Measurements from ENCODE around the gene GRM7.

Gene GRM7

DNA sequence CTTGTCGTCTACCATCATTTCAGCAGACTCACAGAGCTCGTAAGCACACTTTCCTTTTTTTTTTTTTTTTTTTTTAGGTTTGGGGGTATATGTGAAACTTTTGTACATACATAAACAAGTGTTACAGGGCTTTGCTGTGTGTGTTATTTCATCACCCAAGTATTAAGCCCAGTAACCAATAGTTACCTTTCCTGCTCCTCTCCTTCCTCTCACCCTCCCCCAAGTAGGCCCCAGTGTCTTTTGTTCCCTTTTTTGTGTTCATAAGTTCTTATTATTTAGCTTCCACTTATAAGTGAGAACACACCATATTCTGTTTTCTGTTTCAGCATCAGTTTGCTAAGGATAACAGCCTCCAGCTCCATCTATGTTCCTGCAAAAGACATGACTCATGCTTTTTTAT lies 746.8 kb downstream of the GRM7 start:
- no peak for DNase-seq

DNA sequence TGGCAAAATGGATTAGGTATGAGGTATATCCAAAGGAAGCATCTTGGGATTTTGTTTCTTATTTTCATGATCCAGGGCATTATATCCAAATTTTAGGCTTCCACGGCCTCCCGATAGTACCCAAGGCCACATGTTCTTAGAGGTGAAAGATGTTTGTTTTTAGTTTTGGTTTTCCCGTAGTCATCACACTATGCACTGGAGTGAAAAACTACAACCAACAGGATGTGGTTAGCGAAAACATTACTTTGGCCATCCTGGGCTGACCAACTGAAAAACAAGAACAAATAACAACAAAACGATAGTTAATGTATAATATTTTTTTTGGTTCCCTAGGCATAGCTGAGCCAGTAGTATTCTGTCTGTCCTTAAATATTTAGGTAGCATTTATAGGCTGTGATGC lies 749.7 kb downstream of the GRM7 start:
- DNase-seq, result no peak

DNA sequence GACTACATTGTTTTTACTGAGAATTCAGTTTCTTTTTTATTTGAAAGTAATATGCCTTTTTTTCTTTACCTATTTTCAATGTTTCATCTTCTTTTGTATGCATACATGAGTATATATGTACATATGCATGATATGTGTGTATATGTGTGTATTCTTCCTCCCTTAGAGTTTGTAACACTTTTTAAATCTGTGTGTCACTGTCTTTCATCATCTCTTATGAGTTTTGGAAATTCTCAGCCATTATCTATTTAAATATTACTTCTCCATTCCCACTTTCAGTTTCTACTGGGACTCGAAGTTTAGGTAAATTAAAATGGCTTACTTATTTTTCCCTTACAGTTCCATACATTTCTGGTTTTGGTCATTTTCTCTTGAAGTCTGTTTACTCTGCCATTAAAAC lies 754.1 kb downstream of the GRM7 start:
- no peak for DNase-seq

DNA sequence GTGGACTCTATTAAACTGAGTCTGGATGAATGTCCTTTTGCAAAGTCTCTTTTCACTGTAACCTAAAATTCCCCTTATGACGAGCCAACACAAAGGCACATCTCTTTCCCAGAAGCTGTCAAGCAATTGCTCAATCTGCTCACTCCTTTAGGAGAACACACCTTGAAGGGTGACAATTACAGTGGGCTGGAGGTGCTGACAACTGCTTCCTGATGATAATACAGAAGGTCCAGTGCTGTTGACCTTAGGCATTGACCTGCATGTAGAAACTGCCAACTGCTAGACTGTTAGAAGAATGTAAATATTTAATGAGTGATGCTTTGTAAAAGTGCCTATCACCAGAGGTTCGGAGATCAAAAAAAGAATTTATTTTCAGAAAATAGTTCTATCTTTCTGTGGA lies 757.7 kb downstream of the GRM7 start:
- DNase-seq, result no peak

DNA sequence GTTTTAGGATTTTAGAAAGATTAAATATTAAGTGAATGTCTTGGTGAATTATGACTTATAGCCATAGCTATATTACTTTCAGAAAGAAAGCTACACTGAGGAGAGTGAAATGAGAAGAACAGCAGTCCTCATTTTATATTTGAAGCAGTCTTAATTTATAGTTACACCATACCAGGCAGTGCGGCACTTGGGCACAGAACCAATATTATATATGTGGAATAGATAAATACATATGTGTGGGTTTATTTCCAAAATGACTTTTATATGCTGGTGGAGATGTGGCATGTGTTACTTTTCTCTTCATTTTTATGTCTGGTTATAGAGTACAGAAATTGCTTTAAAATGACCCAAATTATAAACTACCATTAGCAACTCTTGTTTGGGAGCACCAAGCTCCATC lies 759.5 kb downstream of the GRM7 start:
- no peak for DNase-seq

DNA sequence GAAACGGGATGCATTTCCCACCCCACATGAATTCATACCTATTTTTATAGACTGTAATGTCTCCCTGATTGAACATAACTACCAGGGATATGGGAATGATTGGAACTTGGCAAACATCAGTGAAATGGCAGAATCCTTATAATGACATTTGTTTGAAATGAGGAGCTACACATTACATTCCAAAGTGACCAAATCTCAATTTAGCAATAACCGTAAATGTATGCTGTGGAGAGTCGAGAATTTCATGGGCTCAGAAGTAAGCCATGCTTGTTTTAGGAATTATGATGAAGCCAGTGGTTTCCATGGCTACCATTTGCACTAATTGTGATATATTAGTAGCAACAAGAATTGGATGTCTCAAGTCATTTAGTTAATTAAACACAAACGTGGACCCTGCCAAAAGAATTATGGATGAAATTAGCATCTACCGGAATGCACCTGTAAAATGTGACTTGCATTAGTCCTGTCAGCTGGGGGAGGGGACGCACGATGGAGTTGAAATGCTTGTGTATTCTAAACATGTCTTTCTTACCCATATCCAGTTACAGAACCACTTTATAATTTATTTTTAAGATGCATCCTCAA lies 760.2 kb downstream of the GRM7 start:
- DNase-seq, result no peak

DNA sequence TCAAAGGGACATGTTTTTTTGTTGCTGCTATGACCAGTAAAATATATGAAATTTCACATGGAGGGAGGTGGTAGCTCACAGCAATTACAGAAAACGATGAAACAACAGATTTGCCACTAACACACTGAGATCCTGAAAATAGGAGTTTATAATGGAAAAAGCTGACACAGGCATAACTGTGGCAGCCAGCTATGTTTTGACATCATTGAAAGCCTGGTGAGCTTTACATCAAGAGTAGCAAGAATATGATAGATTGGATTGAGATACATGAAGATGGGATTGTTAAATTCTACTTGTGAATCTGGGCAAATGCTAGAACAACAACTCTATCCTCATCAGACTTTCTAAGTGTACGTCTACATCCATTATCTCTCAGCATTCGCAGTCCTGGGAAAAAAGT lies 760.7 kb downstream of the GRM7 start:
- DNase-seq, result no peak

DNA sequence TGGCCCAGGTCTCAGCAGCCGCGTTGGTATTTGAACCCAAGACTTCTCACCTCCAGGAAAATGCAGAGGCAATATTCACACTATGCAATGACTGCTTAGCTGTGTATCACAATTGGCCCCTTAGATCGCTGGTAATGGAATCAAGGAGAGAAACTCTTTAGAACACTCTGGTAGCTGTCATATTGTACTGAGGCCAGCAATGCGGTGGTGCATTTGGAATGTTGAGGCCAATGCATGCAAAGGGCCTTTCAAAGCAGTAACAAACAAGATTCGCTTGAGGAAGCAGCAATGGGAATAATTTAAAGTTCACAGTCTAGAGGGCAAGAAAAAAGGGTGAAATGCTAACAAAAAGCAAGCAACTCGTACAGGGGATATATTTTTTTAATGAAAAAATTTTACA lies 764.1 kb downstream of the GRM7 start:
- no peak for DNase-seq

DNA sequence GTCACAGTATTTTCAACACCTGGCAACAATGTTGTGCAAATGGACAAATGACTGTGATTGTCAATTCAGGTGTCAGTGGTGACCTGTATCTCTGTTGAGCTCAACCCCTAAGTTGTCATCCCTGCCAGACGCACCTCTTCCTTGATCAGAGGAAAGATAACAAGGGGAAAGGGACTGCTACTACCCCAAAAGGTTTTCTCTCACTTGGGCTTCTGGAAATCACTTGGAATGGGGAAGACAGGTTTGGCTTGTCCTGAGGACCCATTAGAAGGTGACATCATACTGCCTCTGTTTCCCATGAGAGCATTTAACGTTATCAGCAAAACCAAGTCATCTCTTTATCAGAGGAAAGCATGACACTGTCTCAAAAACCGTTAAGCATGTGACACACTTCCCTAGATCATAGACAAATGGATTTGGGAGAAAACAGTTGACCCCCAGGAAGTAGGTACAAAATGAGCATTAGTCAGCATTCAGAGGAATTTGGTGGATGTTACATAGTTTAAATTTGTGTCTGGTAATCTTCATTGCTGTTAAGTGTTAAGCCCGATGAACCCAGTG lies 769.5 kb downstream of the GRM7 start:
- DNase-seq, result no peak

DNA sequence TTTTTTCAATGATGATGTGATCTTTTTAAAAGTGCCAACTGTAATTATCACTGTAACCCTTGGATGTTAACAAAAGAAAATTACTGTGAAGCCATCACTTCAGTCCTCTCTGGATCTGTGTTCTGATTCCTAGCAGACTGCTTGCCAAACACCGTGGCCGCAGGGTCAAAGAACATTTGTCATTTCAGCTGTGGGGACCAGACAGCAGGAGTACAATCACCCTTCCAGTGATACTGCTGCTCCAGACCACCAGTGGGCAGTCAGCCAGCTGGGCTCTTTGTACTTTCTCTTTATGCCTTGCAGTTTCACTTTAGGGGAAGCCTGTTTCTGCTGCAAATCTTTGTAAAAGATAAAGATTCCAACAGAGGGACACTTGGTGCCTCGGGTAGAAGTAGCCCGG lies 770.0 kb downstream of the GRM7 start:
- DNase-seq, result no peak

DNA sequence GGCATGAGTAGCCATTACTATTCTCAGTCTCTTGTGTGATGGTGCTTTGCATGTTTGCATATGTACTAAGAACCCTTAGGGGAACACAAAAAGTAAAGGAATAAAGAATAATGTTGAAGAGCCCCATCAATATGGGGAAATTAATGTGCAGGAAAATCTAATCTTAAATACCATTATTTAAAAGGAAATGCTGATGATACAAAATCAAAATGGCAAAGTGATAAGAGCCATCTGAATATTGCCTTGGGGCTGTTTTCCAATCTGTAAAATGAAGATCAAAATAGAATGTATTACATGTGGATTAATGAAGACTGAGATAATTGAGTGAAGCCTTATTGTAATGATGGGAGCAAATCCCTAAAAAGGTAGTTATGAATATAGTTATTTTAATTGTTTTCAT lies 771.4 kb downstream of the GRM7 start:
- DNase-seq, result no peak

DNA sequence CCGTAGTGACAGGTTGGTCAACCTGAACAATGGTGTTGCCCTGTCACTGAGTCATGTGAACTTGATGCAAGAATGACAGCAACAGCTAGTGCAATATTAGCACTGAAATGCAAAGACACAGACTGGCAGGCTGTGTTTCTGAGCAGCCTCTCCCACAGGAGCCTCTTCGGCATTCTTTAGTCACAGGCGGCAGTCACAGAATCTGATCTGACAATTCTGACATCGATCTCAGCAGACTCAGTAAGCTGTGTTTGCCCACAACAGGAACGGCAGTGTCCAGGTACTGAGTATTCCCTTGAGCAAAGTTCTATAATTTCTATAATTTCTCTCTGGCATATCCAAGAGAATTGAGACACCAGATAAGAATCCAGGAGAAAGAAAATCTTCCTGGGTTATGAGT lies 776.8 kb downstream of the GRM7 start:
- DNase-seq, result no peak

DNA sequence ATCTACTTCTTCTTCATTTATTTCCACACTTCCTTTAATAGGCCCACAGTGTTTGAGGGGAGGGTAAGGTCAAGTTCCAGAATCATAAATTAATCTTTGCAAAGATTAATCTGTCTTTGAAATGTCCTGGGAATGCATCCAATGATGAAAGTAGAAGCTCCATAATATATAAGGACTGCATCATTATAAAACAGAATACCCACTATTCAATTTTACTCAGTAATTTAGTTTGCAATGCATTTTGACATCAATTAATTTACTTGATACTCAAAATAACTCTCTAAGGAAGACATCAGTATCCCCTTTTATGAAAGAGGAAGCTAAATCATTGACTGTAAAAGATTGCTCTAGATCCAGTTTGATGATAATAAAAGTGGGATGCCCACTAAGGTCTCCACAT lies 777.2 kb downstream of the GRM7 start:
- no peak for DNase-seq

DNA sequence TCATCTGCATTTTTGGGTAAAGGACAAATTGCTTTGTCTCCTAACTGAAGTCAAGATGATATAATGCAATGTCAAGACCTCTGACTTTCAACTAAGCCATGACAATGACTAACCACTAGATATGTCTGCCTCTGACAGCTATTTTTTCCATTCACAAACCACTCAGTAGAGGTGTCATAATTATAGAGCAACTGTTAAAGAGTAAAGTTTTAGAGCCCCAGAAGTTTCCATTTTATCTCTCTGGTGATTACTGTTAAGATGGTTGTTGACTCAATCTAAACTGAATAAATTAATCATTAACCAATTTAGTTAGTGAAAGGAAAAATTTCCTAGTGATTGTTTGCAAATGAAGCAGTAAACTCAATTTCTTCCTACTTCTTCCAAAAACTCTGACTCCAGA lies 779.9 kb downstream of the GRM7 start:
- no peak for DNase-seq

DNA sequence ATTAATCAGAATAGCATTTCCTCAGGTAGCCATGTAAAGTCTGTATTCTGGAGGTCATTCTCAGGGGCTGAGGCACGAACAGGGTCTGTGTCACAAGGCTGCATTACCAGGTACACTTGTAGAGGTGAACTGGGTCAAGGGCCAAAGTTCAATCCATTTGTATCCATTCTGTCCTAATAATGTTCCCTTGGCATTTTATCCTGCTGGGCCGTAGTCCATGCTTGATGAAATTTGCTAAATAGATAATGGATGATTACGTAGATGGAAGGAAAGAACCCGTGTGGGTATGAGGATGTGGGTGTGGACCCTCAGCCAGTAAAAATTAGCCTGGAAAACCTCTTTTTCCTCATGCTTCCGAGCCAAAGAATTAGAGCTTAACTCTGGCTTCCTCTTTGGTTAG lies 785.9 kb downstream of the GRM7 start:
- DNase-seq, result no peak

DNA sequence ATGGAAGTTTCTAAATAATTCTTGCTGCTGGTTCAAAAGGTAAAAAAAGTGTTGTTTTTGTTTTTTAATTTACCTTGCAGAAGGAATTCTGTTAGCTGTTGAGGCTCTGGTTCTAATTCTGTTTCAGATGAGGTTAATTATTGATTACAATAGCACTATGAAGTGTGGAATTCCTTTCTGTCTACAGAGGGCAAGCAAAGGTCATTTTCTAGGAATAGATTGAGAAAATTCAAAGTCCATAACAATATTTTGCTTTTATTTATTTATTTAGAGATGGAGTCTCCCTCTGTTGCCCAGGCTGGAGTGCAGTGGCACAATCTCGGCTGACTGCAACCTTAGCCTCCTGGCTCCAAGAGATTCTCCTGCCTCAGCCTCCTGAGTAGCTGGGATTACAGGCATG lies 789.6 kb downstream of the GRM7 start:
- DNase-seq, result no peak

DNA sequence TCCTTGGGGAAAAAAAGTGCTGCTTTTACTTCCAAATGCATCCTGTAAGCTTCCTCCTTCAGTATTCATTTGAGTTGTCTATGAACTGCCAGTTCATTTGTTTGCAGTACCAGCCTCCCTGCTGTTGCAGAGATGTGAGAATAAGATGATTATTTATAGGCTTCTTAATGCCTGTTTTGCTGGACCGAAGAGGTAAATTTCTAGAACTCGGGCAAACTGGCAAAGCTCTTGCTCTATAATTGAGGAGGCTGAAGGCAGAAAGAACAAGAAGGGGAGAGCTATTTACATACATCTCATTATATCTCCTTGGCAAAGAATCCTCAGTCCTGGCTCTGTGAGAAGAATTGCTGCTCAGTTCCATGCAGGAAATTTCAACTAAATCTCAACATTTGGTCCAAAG lies 790.4 kb downstream of the GRM7 start:
- DNase-seq, result no peak

DNA sequence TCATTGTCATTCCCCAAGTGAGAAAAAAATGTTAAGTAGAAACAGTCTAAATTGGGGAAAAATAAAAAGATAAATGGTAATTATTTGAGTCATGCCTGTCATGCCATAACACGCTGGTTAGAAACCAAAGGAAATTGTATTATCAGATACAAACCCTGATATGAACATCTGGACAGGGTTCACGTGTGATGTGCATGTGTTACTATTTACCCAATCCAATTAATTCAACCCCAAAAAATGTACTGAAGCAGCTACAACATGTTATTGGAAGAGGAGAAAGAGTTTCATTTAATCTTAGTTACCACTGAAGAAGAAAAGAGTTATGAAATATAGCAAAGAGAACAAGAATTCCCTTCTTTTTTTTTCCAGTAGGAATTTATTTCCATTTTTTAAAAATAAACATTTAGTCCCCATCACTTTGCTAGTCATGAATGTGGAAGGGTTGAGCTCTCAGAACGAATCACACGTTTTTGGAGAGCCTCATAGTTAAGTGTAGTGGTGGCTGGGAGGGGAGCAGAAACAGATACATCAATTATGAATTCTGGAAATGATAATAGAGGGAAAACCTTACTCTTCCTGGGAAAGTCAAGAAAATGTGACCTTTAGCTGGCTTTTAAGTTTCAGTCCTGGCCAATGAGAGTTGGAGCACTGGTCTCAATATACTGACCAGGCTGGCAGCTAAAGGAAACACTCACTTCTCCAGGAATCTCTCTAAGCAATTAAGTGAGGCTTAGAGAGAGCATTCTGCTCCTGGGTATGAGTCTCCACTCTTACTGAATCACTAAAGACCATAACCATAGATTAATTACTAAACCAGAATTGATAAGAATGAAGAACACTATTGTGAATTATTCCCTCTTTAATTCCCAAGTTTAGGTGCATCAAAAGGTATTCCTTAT lies 796.5 kb downstream of the GRM7 start:
- DNase-seq, result no peak

DNA sequence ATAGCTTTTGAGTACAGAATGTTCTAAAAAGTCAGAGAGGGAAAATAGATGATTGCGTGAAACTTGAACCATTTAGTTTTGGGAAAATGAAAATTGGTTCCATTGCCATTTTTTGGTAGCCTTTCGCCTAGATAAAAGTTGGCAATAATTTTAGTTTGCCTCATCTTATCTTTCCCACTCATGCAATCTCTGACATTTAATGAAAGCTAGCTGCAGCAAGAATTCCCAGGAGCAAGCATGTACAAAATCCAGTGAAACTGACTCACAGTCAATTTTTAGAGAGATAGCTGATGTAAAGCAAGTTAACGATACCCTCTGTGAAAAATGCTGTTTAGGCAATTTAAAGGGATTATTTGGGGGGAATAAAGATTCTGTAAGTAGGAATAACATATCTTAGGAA lies 797.4 kb downstream of the GRM7 start:
- no peak for DNase-seq

DNA sequence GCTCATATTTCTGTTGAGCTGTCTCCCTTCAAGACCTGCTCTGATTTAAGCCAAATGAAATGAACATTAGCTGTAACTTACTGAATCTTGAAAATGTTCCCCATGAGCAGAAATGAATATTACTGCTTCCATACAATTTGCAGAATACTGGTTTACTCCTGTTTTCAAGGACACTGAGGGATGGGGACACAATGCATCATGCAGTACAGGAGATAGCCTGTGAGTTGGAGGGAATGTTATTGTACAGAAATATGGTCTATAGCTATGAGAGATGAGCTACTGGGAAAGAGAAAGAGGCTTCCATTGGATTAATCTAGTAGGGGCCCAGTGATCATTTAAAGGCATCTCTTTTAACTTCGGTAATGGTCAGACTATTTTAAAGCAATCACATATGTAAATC lies 798.2 kb downstream of the GRM7 start:
- DNase-seq, result no peak

DNA sequence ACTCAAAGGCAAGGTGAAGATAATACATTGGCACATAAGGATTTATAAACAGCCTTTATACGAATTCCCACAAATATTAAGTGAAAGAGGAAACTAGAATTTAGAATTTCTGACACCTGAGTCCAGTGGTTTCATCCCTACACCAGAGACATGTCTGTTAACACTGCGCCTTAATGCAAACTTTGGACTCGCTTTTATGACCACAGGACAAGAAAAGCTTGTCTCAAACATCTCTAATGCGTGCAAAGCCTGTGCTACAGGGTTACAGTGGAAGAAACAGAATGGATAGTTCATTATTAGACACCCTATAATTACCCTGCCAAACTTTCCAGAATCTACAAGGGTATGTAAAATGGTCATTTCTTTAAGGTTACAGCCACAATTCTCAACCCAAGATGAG lies 802.9 kb downstream of the GRM7 start:
- no peak for DNase-seq

DNA sequence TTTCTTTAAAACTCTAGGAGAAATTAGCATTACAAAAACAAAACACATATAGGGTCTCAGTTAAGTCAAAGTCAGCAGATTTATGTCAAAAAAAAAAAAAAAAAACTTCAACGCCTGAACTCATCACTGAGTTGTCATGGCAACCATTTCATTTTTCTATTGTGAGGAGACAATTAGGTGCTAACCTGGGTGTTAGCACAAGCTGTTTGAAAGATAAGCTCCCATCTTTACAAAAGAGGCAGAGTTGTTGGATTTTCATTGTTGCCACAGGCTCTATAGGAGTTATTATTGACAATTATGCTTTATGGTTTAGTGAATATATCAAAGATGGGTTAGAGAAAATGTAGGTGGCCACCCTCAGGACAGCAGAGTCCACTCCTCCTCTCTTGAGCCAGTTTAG lies 806.9 kb downstream of the GRM7 start:
- DNase-seq, result no peak

DNA sequence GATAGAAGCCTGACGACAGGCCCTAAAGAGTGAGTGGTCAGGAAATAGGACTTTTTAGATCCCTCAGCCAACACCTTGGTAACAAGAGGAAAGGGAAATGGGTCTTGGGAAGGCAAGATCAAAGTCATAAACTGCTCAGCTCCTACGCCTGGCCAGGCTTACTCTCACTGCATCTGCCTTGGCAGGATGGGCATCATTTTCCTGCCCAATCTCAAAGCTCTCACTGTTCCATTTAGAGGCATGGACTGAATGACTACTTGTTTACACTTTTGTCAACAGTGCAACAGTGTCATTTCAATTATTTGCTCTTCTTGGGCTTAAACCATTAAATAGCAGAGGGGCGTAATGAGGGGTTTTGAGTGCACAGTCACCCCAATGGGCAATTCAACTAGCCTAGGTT lies 808.7 kb downstream of the GRM7 start:
- no peak for DNase-seq

DNA sequence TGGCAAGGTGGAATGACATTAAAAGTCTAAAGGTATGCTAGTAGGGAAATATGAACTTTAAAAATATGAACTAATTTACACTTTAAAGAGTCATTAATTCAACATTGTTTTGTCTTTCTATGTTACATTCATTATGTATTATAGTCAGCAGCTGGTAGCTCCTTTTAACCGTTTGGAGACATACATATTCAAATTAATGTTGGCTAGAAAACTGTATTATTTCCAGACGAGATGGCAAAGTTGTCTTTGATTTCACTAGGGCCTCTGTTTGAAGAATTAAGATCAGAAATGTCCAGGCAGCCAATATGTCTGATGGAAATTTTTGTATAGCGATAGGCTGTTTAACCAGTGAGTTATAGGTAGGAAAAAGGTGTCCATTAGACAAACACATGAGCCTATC lies 817.6 kb downstream of the GRM7 start:
- no peak for DNase-seq

DNA sequence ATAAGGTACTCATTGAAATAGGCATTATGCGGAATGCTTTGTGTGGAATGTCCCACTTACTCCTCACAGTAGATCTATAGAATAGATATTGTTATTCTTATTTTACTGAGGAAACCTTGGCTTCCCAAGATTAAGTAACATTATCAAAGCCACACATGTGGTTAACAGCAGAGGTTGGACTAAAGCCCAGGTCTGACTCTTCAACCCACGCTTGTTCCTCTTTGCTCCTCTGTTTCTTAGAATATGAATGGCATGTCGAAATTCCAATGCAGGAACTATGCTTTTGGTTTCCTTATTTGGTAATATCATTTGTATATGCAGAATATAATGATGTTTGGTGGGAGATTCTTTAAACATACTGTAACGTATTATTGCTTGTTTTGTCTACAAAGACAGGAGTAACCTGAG lies 821.9 kb downstream of the GRM7 start:
- no peak for DNase-seq

Measured in activated CD4-positive, alpha-beta T cell treated with anti-CD3 and anti-CD28 coated beads, Interleukin-10, Interleukin-2, amounts not matched to agents 100 ng/mL and 50 ng/mL, durations not matched to agents 16 hours and 8 hours (primary cell).